Dendritic cell treated with granulocyte-macrophage colony-stimulating factor and Interleukin-4, amounts not matched to agents 40 ng/mL and 50 ng/mL, for 4 days (primary cell): Measurements from ENCODE around the gene FREY1.
"Not testable (repeated sequence)": the region's sequence is repeated elsewhere in the genome, so short reads cannot be mapped to it uniquely, and the experiment has no call there.

Experiments used
- H3K27ac Mint-ChIP-seq: one replicate; pipeline ENCODE4 v1.8.0; 2022; ENCODE audit warnings: mild to moderate bottlenecking, mixed read lengths
- H3K27me3 Mint-ChIP-seq: one replicate; pipeline ENCODE4 v1.8.0; 2022; ENCODE audit warnings: mild to moderate bottlenecking, mixed read lengths
- H3K36me3 Mint-ChIP-seq: one replicate; pipeline ENCODE4 v1.8.0; 2022; ENCODE audit warnings: low read depth, mixed read lengths
- H3K4me1 Mint-ChIP-seq: one replicate; pipeline ENCODE4 v1.8.0; 2022; ENCODE audit warnings: low read depth, mixed read lengths
- H3K4me3 Mint-ChIP-seq: one replicate; pipeline ENCODE4 v1.8.0; 2022; ENCODE audit warnings: mild to moderate bottlenecking, moderate library complexity, mixed read lengths
- H3K9me3 Mint-ChIP-seq: one replicate; pipeline ENCODE4 v1.8.0; 2022; ENCODE audit warnings: mixed read lengths
- intact Hi-C: fragments of 100-400 bp; cut with micrococcal nuclease; formaldehyde crosslinking; loops from one replicate; pipeline ENCODE4 v1.15.0; 2022

Gene FREY1

DNA sequence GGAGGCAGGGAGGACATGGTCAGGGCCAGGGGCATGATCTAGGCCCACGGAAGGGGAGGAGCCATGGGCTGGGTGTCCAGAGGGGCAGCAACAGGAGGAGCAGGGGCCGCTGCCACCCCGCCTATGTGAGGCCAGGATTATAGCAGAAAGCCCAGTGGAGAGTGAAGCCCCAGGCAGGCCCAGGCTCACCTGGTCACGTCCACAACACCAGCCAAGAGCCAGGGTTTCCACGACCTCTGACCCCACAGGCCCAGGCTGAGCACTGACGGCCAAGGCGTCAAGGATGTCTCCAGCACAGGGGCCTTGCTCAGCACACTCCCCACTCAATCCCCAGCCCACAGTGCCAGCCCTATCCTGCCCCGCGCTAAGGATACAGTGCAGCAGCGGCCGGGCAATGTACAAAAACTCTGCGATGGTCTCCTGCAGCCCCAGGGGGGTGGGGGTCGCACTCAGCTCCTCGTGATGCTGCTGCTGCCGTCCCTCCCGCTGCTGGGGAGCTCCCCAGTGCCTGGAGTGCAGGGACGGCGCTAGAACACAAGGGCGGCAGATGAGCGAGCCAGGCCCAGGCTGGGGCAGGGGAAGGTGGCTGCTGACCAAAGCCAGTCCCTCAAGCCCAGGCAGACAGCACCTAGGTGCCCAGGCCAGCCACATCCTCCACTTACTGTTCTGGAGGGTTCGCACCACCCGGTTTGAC, 7.0 kb upstream of the FREY1 start:
- H3K27me3 Mint-ChIP-seq: no peaks in the 10 kb centered on the region
- no peak overlapping the region for H3K4me3 Mint-ChIP-seq
- intact Hi-C loops: no loop called here
- H3K4me1 Mint-ChIP-seq: peaks cover 23% of the 10 kb centered on the region
- H3K36me3 Mint-ChIP-seq: peaks cover 91% of the 10 kb centered on the region
- H3K27ac Mint-ChIP-seq: no peak overlapping the region
- no peaks in the 10 kb centered on the region for H3K9me3 Mint-ChIP-seq

GRCh38 chr11:45913514-45913913, 6.4 kb upstream of the FREY1 start:
- Mint-ChIP-seq H3K27ac (no peak overlapping the region), H3K4me1 (peaks cover 21% of the 10 kb centered on the region), H3K36me3 (peaks cover 93% of the 10 kb centered on the region), H3K4me3 (no peak overlapping the region), H3K27me3 (no peaks in the 10 kb centered on the region), H3K9me3 (no peaks in the 10 kb centered on the region)
- intact Hi-C loops: no loop called here

GRCh38 chr11:45910623-45911022, 3.6 kb upstream of the FREY1 start:
- Mint-ChIP-seq H3K27ac (no peak overlapping the region), H3K9me3 (no peaks in the 10 kb centered on the region), H3K27me3 (peaks cover 3% of the 10 kb centered on the region), H3K4me1 (peaks cover 14% of the 10 kb centered on the region), H3K4me3 (no peak overlapping the region), H3K36me3 (peaks cover 71% of the 10 kb centered on the region)
- intact Hi-C loops: no loop called here

- Mint-ChIP-seq H3K9me3 (no peaks in the 10 kb centered on the region), H3K27me3 (peaks cover 3% of the 10 kb centered on the region), H3K4me1 (peaks cover 12% of the 10 kb centered on the region), H3K27ac (no peak overlapping the region), H3K4me3 (no peak overlapping the region), H3K36me3 (peaks cover 63% of the 10 kb centered on the region)
- intact Hi-C loops: no loop called here
These were observed 2.8 kb upstream of the FREY1 start for GRCh38 chr11:45909594-45910475.

DNA sequence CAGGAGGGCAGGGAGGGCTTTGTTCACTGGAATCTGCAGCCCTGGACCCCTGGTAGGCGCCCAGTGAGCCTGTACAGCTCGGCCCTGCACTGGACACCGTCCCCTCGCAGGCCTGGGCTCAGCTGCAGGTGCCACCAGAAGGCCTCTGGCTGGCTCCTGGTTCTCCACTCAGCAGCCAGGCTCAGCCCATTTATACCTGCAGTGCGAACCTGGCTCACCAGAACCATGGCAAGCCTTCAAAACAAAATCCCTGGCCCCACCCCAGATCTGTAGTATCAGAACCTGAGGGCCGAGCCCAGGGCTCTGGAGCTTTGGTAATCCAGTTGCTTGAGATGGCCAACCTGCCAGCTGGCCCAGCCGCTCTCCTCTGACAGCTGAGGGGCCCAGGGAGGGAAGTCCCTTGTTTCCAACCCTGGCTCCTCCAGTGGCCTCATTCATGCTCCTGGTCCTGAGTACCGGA, 870 bp upstream of the FREY1 start:
- H3K9me3 Mint-ChIP-seq: no peaks in the 10 kb centered on the region
- intact Hi-C loops: no loop called here
- H3K4me3 Mint-ChIP-seq: no peak overlapping the region
- H3K36me3 Mint-ChIP-seq: peaks cover 44% of the 10 kb centered on the region
- H3K27ac Mint-ChIP-seq: no peak overlapping the region
- peaks cover 12% of the 10 kb centered on the region for H3K4me1 Mint-ChIP-seq
- H3K27me3 Mint-ChIP-seq: peaks cover 3% of the 10 kb centered on the region

GRCh38 chr11:45906096-45906682, 882 bp downstream of the FREY1 start:
- Mint-ChIP-seq H3K36me3 (peaks cover 26% of the 10 kb centered on the region), H3K9me3 (no peaks in the 10 kb centered on the region), H3K27me3 (peaks cover 17% of the 10 kb centered on the region), H3K27ac (no peak overlapping the region), H3K4me1 (peaks cover 12% of the 10 kb centered on the region), H3K4me3 (no peak overlapping the region)
- intact Hi-C loops: no loop called here

- H3K27ac Mint-ChIP-seq, H3K9me3 Mint-ChIP-seq, intact Hi-C loops, H3K4me3 Mint-ChIP-seq: not testable (repeated sequence)
- H3K27me3 Mint-ChIP-seq: peaks cover 23% of the 10 kb centered on the region
- H3K4me1 Mint-ChIP-seq: peaks cover 17% of the 10 kb centered on the region
- peaks cover 20% of the 10 kb centered on the region for H3K36me3 Mint-ChIP-seq
These were observed 1.5 kb downstream of the FREY1 start for GRCh38 chr11:45905576-45905975.

DNA sequence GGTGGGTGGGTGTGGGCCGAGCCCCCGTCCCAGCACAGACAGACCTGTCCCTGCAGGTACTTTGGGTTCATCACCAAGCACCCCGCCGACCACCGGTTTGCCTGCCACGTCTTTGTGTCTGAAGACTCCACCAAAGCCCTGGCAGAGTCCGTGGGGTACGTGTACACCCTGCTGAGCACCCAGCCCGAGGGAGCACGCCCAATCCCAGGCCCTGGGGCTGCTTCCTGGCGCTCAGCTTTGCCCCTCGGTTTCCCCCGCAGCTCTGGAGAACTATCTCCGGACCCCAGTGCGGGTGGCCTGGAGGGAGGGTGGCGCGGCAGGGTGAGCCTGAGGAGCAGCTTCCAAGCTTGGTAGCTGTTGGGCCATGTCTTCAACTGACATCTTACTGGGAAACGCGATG, 2.0 kb downstream of the FREY1 start:
- Mint-ChIP-seq H3K27me3 (peaks cover 26% of the 10 kb centered on the region), H3K27ac (no peak overlapping the region), H3K36me3 (peaks cover 16% of the 10 kb centered on the region), H3K4me1 (peaks cover 20% of the 10 kb centered on the region), H3K4me3 (no peak overlapping the region), H3K9me3 (no peaks in the 10 kb centered on the region)
- intact Hi-C loops: no loop called here

DNA sequence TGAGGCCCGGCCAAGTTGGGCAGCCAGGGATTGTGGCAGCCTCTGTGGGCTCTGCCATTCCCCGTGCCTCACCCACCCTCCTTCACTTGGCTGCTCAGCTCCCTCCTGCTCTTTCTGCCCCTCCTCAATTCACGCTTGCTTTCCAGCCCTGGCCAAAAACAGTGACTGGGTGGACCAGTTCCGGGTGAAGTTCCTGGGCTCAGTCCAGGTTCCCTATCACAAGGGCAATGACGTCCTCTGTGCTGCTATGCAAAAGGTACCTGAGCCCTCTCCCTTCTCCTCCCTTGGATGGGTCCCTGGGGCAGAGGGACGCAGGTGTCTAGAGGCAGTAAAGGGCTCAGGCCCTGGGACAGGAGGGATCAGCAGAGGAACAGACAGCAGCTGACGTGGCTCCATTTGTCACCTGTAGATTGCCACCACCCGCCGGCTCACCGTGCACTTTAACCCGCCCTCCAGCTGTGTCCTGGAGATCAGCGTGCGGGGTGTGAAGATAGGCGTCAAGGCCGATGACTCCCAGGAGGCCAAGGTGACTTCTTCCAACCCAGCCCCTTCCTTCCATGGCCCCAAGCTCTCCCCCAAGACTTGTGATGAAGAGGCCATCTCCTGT, 2.7 kb downstream of the FREY1 start:
- H3K4me3 Mint-ChIP-seq: no peak overlapping the region
- intact Hi-C loops: no loop called here
- H3K9me3 Mint-ChIP-seq: no peaks in the 10 kb centered on the region
- no peak overlapping the region for H3K27ac Mint-ChIP-seq
- peaks cover 24% of the 10 kb centered on the region for H3K4me1 Mint-ChIP-seq
- peaks cover 29% of the 10 kb centered on the region for H3K27me3 Mint-ChIP-seq
- H3K36me3 Mint-ChIP-seq: peaks cover 9% of the 10 kb centered on the region

GRCh38 chr11:45902452-45903380, 4.4 kb downstream of the FREY1 start:
- Mint-ChIP-seq H3K4me1 (peaks cover 35% of the 10 kb centered on the region), H3K9me3 (no peaks in the 10 kb centered on the region), H3K36me3 (no peaks in the 10 kb centered on the region), H3K27ac (no peak overlapping the region), H3K27me3 (peaks cover 46% of the 10 kb centered on the region), H3K4me3 (no peak overlapping the region)
- intact Hi-C loops: no loop called here

- H3K4me1 Mint-ChIP-seq: peaks cover 35% of the 10 kb centered on the region
- no peak overlapping the region for H3K4me3 Mint-ChIP-seq
- H3K27me3 Mint-ChIP-seq: peaks cover 56% of the 10 kb centered on the region
- no peaks in the 10 kb centered on the region for H3K36me3 Mint-ChIP-seq
- H3K9me3 Mint-ChIP-seq: no peaks in the 10 kb centered on the region
- intact Hi-C loops: no loop called here
- no peak overlapping the region for H3K27ac Mint-ChIP-seq
These were observed 5.4 kb downstream of the FREY1 start for GRCh38 chr11:45901626-45902025.

- H3K9me3 Mint-ChIP-seq: no peaks in the 10 kb centered on the region
- H3K4me3 Mint-ChIP-seq: no peak overlapping the region
- no peak overlapping the region for H3K27ac Mint-ChIP-seq
- no peaks in the 10 kb centered on the region for H3K36me3 Mint-ChIP-seq
- peaks cover 29% of the 10 kb centered on the region for H3K4me1 Mint-ChIP-seq
- H3K27me3 Mint-ChIP-seq: peaks cover 59% of the 10 kb centered on the region
- intact Hi-C loops: no loop called here
These were observed 6.0 kb downstream of the FREY1 start for GRCh38 chr11:45900916-45901617.
